MM.1S (cell line): Measurements from ENCODE around the gene ERICH3.

ENCODE experiments used
- CTCF ChIP-seq: fragments of 300-600 bp; sonication (generic); IDR thresholded peaks from 2 replicates; pipeline ENCODE4 v1.5.1; 2016; ENCODE audit warnings: antibody characterized with exemption, low read length, mixed read lengths
- EZH2 ChIP-seq: fragments of 300-600 bp; sonication (generic); optimal IDR thresholded peaks from 2 replicates; pipeline ENCODE3; 2017; ENCODE audit warnings: low read depth, mild to moderate bottlenecking, antibody characterized with exemption, low read length, mixed read lengths
- EZH2phosphoT487 ChIP-seq: fragments of 300-600 bp; sonication (generic); IDR thresholded peaks from 2 replicates; pipeline ENCODE4 v1.6.1; 2018; ENCODE audit warnings: antibody characterized with exemption, low read length

GRCh38 chr1:74592580-74593355 lies 80.8 kb downstream of the ERICH3 start:
- TF ChIP-seq CTCF (no peak), EZH2 (no peak), EZH2phosphoT487 (no peak)
